Left cardiac atrium (tissue), 4 donors: ENCODE data around the gene LRRC28. TPM values are rescaled to one million over a fixed set of nuclear protein-coding genes. Genes with fewer than 3 reads are reported as not detected.

Source experiments
- ATAC-seq, 2 donors: fragments of 200-7000 bp; cut with Tn5 transposase; one replicate each; pipeline ENCODE4 v1.9.1; 2020; ENCODE audit warnings: mild to moderate bottlenecking in 2 of 2, moderate library complexity in 2 of 2
- DNase-seq: peaks from one replicate; pipeline ENCODE4 v3.0.0-alpha.2; 2020
- intact Hi-C, 2 donors: fragments of 100-400 bp; cut with DNase I; formaldehyde crosslinking; loops; one replicate each; pipeline versions ENCODE4 v1.14.1 to v1.15.1; 2022 to 2023
- total RNA-seq, 2 donors: library from RNA; stranded (reverse); fragmentation: NEBNext Ultra II Directional; extraction: Animal tissue kit (Norgen Biotek cat#: 25700); gene quantifications; one replicate each; pipeline ENCODE4 v1.2.1, GENCODE V29; 2021
- donor health status: DM: no; HTN: yes; CAD: no.
- donor health status: DM: no; HTN: yes; CAD: no; lungs with severe emphysema.
- donor health status: DM: yes; HTN: yes; CAD: no.
- donor health status: Dilated cardiomyopathy.

LRRC28 gene
- total RNA-seq, 2 donors from 2014 or later: 23.8 to 25.2 TPM

- DNase-seq (no peak), ATAC-seq (no peak)
- intact Hi-C loops: loop anchor here (5.0 to 10.0 kb wide), 3 partner anchors 98 to 300 kb away; partner anchors contain the start of gene MEF2A (in 1 of the 2)
These were observed 155.6 kb downstream of the LRRC28 start for GRCh38 chr15:99406716-99407487.

GRCh38 chr15:99407716-99408115, 156.4 kb downstream of the LRRC28 start:
- intact Hi-C loops: loop anchor here (5.0 to 10.0 kb wide), 3 partner anchors 97 to 300 kb away; partner anchors contain the start of gene MEF2A (in 1 of the 2)
- ATAC-seq: peak in 1 of 2 donors; percentile 3
- DNase-seq: no peak

GRCh38 chr15:99408236-99409096, 157.2 kb downstream of the LRRC28 start:
- intact Hi-C loops: loop anchor here (5.0 to 10.0 kb wide), 3 partner anchors 96 to 299 kb away; partner anchors contain the start of gene MEF2A (in 1 of the 2)
- DNase-seq (no peak), ATAC-seq (peak; percentile 71 to 74)

DNA sequence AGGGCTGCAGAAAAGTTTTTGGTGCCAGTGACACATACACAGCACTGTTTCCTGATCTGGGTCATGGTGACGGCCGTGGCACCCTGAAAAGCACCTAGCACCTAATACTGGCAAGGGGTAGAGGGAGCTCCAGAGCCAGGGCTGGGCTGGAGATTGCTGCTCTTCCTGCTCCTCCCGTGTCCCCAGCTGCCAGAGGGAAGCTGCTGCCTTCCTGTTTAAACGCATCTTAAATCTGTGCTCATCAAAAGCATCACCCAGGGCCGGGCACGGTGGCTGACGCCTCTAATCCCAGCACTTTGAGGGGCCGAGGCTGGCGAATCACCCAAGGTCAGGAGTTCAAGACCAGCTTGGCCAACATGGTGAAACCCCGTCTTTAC, 157.8 kb downstream of the LRRC28 start:
- intact Hi-C loops: loop anchor here (5.0 to 10.0 kb wide), 3 partner anchors 96 to 298 kb away; partner anchors contain the start of gene MEF2A (in 1 of the 2)
- DNase-seq (peak; percentile 72), ATAC-seq (peak; percentile 75 to 78)

GRCh38 chr15:99409560-99409959, 158.3 kb downstream of the LRRC28 start:
- ATAC-seq (no peak), DNase-seq (no peak)

GRCh38 chr15:99410477-99410876, 159.2 kb downstream of the LRRC28 start:
- DNase-seq (no peak), ATAC-seq (no peak)
- intact Hi-C loops: no loop called here

More at GRCh38 chr15:99409560-99409959, 158.3 kb downstream of the LRRC28 start:
- intact Hi-C loops: loop anchor here (5.0 to 10.0 kb wide), 3 partner anchors 95 to 298 kb away; partner anchors contain the start of gene MEF2A (in 1 of the 2)

DNA sequence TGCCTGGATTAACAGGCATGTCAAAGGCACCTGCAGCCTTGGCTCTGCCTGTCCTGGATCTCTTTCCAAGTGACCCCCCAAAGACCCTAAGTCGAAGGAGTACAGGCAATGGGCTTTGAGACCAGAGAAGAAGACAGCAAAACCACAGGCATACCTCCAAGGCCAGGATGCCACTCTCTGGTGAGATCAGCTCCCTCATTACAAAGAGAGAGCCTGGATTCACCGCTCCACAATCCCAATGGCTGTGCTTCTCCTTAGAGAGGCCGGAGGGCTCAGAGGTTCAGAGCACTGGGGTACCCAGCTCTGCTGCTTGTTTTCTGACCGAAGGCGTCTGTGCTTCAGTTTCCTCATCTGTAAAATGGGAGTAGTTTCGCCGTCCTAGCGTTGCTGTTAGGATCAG, 160.0 kb downstream of the LRRC28 start:
- no peak for ATAC-seq
- DNase-seq: no peak
- intact Hi-C loops: no loop called here

GRCh38 chr15:99412082-99412481, 160.8 kb downstream of the LRRC28 start:
- ATAC-seq (no peak), DNase-seq (no peak)
- intact Hi-C loops: no loop called here

GRCh38 chr15:99412626-99413025, 161.3 kb downstream of the LRRC28 start:
- ATAC-seq (no peak), DNase-seq (no peak)

GRCh38 chr15:99413955-99414754, 162.9 kb downstream of the LRRC28 start:
- DNase-seq (no peak), ATAC-seq (no peak)
- intact Hi-C loops: no loop called here

More at GRCh38 chr15:99412626-99413025, 161.3 kb downstream of the LRRC28 start:
- intact Hi-C loops: no loop called here

GRCh38 chr15:99414755-99415731, 163.8 kb downstream of the LRRC28 start:
- DNase-seq (no peak), ATAC-seq (peak in 1 of 2 donors; percentile 13)
- intact Hi-C loops: no loop called here

DNA sequence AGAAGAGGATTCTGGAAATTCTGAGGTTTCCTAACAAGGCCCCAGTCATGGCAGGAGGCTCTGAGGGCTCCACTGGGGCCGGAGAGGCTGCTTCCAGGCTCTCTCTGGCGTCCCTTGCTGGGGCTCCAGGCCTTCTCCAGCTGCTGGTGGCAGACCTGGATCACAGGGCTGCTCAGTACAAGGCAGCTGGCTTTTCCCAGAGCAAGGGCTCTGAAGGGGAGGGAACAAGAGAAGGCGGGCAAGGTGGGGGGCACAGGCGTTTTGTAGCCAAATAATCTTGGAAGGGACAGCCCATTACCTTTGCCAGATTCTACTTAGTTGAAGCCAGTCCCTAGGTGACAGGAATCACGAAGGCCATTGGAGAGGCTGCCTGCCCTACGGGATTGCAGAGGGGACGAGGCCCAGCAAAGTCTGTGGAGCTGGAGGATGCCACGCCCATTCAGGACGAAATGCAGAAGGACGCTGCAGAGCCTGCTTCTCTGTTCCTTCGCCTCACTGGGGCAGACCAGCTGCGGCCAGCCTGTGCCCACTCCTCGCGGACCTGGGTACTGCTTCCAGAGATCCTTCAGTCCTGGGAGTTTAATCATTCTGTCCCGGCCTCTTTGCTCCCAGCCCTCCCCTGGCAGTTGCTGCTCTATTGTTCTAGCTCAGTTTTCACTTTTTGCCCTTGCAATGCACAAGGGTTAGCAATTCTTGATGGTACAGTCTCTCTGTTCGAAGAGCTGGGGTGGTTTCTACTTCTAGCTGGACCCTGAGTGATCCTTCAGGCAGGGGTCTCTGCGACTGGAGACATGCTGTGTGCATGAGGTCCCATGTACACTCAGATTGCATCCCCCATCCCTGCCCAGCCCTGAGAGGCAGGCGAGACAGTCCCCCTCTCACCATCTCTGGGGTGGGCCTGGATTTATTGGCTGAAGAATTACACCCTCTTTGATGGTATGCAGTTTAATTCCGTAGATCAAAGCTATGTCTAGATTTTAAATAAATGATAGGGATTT, 165.2 kb downstream of the LRRC28 start:
- DNase-seq (no peak), ATAC-seq (peak in 1 of 2 donors; percentile 61)
- intact Hi-C loops: no loop called here

DNA sequence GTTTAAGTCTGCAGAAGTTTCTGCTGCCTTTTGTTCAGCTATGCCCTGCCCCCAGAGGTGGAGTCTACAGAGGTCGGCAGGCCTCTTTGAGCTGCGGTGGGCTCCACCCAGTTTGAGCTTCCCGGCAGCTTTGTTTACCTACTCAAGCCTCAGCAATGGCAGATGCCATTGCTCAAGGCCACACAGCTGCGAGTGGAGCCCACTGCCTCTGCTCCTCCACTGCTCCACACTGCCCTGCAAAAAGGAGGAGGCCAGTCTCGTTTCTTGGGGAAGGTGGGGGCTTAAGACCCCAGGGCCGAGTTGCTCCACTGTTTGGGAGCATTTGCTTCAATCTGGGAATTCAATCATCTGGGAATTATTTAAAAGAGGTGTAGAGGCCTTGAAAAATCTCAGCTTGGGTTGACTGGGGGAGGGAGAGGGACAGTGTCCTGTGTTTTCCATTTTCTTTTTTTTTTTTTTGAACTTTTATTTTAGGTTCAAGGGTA, 169.9 kb downstream of the LRRC28 start:
- intact Hi-C loops: no loop called here
- no peak for DNase-seq
- ATAC-seq: no peak

GRCh38 chr15:99421758-99422157, 170.5 kb downstream of the LRRC28 start:
- intact Hi-C loops: no loop called here
- ATAC-seq (no peak), DNase-seq (no peak)

DNA sequence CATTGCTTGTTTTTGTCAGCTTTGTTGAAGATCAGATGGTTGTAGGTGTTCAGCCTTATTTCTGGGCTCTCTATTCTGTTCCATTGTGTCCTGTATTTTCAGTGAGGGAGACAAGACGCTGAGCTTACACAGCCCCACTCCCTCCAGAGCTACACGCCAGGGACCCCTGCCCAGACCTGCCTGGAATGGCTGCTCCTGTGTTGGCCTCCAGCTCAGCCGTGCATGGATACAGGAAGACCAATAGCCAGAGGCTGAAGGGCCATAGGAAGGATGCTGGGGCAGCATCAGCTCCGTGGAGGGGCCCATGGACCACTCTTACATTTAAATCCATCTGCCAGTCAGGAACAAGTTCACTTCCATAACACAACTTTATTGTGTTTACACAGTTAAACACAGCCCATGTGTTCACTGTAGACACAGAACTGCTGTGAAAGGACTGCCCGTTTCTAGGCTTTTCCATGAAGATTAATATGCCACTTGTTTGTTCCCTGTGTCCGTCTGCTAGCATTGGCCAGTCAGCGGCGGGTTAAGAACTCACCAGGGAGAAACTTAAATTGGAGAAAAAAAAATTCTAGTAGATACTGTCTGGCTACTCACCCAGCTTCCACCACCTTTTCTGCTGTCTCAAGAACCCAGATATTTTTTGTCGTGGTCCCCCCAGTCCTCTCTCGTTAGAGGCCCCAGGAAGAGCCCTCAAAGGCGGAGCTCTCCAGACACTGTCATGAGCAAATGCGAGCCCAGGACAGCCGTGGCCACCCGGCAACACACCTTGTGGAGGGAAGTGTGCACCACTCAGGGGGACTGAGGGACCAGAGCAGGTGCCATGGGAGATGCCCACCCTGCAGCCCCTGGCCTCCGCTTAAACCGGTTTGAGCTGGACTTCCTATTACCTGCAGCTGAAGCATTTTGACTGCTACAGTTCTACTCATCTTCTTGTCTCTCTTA, 172.2 kb downstream of the LRRC28 start:
- intact Hi-C loops: no loop called here
- no peak for DNase-seq
- no peak for ATAC-seq
